Neutrophil (primary cell): ENCODE measurements around the gene GNA14.
"Not testable (repeated sequence)": the region's sequence is repeated elsewhere in the genome, so short reads cannot be mapped to it uniquely, and the experiment has no call there.

Experiments
- H3K27ac ChIP-seq: fragments of 200-600 bp; sonication (generic); 2 replicates; pipeline ENCODE4 v1.5.1; 2016; ENCODE audit warnings: mild to moderate bottlenecking, moderate library complexity
- H3K27me3 ChIP-seq: fragments of 200-600 bp; sonication (generic); 2 replicates; pipeline ENCODE4 v1.6.0; 2016; ENCODE audit warnings: mild to moderate bottlenecking
- H3K36me3 ChIP-seq: fragments of 200-600 bp; sonication (generic); 2 replicates; pipeline ENCODE4 v1.5.1; 2017
- H3K4me1 ChIP-seq, 2 experiments: fragments of 200-600 bp in 1 of 2; sonication (generic) in 1 of 2; 1 replicate in 1 of 2; 2 replicates in 1 of 2; pipeline versions ENCODE4 v1.5.1 to v1.6.1; 2013 to 2016; ENCODE audit warnings: low read depth in 1 of 2, low read length in 1 of 2, mild to moderate bottlenecking in 1 of 2, moderate library complexity in 1 of 2; ENCODE audit not compliant: control insufficient read depth in 1 of 2, insufficient read depth in 1 of 2
- H3K4me3 ChIP-seq, 2 experiments: fragments of 200-600 bp in 1 of 2; sonication (generic) in 1 of 2; 1 replicate in 1 of 2; 2 replicates in 1 of 2; pipeline ENCODE4 v1.5.1; 2013 to 2016; ENCODE audit warnings: low read depth in 1 of 2, low read length in 1 of 2, mild to moderate bottlenecking in 1 of 2, moderate library complexity in 1 of 2
- H3K9me3 ChIP-seq: fragments of 200-600 bp; sonication (generic); 2 replicates; pipeline ENCODE4 v1.5.1; 2016
- TF ChIP-seq, protein P1 (sequence below): fragments of 200-600 bp; sonication (generic); IDR thresholded peaks from 2 replicates; pipeline ENCODE4 v1.5.1; 2016; ENCODE audit warnings: antibody characterized with exemption

The GNA14 gene

DNA sequence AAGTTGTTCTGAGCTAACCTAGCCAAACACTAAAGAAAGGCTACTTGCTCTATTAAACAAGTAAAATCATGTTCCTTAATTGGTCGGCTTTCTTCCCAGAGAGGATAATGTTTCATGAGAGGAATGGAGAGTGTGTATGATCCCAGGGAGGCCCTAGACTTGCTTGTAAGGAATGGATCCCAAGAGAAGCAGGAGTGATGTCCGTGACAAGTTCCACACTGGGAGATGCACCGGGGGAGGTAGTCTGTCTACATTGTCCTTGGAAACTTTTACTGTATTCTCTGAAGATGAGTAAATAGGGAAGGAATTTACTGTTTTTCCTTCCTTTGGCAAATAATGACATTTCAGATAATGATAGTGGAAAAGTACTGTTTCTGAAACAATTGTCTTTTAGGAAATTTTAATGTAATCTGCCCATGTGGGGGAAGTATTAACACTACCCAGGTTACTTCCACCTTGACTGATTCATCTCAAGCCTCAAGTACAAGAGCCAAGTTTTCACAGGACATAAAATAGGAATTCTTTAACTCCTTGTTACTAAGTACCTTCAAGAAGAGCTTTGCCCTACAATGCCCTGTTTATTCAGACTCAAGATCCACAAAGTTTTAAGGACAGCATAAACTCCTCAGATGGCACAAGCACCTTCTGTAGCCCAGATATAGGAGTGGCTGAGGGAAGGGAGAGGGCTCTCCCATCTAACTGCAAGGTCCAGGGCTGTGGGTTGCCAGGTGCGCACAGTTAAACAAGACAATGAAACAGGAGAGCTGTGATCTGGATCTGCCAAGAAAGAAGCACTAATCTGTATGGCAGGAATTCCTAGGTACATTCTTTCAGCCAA, 152.1 kb downstream of the GNA14 start:
- no peaks in the 10 kb centered on the region for H3K36me3 ChIP-seq
- peaks cover 5 to 18% of the 10 kb centered on the region in 2 experiments for H3K4me1 ChIP-seq
- H3K27me3 ChIP-seq, result no peaks in the 10 kb centered on the region
- no peak overlapping the region for H3K4me3 ChIP-seq
- H3K9me3 ChIP-seq, result no peaks in the 10 kb centered on the region
- H3K27ac ChIP-seq, result no peak overlapping the region
- TF ChIP-seq, protein P1, sequence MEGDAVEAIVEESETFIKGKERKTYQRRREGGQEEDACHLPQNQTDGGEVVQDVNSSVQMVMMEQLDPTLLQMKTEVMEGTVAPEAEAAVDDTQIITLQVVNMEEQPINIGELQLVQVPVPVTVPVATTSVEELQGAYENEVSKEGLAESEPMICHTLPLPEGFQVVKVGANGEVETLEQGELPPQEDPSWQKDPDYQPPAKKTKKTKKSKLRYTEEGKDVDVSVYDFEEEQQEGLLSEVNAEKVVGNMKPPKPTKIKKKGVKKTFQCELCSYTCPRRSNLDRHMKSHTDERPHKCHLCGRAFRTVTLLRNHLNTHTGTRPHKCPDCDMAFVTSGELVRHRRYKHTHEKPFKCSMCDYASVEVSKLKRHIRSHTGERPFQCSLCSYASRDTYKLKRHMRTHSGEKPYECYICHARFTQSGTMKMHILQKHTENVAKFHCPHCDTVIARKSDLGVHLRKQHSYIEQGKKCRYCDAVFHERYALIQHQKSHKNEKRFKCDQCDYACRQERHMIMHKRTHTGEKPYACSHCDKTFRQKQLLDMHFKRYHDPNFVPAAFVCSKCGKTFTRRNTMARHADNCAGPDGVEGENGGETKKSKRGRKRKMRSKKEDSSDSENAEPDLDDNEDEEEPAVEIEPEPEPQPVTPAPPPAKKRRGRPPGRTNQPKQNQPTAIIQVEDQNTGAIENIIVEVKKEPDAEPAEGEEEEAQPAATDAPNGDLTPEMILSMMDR, result no peak

DNA sequence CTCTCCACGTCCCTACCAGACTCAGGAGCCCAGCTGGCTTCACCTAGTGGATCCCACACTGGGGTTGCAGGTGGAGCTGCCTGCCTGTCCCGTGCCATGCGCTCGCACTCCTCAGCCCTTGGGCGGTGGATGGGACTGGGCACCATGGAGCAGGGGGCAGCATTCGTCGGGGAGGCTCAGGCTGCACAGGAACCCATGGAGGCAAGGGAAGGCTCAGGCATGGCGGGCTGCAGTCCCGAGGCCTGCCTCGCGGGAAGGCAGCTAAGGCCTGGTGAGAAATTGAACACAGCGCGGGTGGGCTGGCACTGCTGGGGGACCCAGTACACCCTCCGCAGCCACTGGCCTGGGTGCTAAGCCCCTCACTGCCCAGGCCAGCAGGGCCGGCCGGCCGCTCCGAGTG, 157.8 kb downstream of the GNA14 start:
- not testable (repeated sequence) for H3K27me3 ChIP-seq, H3K36me3 ChIP-seq, H3K9me3 ChIP-seq, H3K27ac ChIP-seq, H3K4me3 ChIP-seq, H3K4me1 ChIP-seq

DNA sequence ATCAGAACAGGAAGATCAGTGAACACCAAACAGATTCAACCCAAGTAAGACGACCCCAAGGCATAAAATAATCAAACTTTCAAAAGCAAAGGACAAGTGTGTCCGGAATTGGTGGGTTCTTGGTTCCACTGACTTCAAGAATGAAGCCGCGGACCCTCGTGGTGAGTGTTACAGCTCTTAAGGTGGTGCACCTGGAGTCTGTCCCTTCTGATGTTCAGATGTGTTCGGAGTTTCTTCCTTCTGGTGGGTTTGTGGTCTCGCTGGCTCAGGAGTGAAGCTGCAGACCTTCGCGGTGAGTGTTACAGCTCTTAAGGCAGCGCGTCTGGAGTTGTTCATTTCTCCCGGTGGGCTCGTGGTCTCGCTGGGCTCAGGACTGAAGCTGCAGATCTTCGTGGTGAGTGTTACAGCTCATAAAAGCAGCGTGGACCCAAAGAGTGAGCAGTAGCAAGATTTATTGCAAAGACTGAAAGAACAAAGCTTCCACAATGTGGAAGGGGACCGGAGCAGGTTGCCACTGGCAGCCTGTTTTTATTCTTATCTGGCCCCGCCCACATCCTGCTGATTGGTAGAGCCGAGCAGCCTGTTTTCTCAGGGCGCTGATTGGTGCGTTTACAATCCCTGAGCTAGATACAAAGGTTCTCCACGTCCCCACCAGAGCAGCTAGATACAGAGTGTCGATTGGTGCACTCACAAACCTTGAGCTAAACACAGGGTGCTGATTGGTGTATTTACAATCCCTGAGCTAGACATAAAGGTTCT, 158.5 kb downstream of the GNA14 start:
- H3K27ac ChIP-seq, H3K9me3 ChIP-seq, H3K4me3 ChIP-seq, H3K4me1 ChIP-seq, H3K36me3 ChIP-seq, H3K27me3 ChIP-seq: not testable (repeated sequence)

DNA sequence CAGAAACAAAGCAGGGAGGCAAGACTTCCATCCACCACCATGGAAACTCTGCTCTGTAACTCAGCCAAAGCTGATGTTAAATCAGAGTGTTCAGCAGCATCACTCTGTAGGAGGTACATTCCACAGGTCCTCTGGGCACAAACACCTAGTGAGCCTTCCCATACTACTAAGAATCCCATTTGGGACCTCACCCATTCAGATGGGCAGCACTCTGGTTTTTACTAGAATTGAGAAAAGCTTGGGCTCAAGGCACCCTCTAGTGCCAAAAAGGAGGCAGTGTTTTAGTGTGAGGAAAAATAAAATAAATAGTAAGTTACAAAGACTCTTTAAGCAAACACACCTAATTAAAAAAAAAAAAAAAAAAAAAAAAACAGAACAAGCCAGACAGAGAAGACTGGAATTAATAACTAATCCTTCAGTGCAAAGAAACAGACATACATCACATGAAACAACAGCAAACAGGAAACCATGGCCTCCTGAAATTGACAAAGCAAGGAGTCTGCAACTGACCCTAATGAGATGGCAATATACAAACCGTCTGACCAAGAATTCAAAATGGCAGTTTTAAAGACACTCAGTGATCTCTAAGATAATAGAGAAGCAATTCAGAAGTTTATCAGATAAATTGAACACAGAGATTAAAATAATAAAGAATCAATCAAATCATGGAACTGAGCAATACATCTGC, 159.5 kb downstream of the GNA14 start:
- Histone ChIP-seq H3K27ac (no peak overlapping the region), H3K4me3 (no peak overlapping the region), H3K4me1 (peaks cover 0 to 3% of the 10 kb centered on the region in 2 experiments), H3K9me3 (no peaks in the 10 kb centered on the region), H3K36me3 (no peaks in the 10 kb centered on the region), H3K27me3 (no peaks in the 10 kb centered on the region)
- TF ChIP-seq, protein P1, result no peak

DNA sequence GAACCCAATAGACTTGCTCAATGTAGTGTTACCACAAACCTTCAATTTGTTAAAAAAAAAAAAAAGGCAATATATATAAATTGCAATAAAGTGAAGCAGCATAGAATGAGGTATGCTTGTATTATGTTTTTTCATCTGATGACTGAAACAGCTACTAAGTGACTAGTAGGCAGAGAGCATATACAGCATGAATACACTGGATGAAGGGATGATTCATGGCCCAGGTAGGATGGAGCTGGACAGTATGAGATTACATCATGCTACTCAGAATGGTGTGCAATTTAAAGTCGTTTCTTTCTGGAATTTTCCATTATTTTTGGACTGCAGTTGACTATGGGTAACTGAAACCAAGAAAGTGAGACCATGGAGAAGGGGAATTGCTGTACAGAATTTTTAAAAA, 161.2 kb downstream of the GNA14 start:
- Histone ChIP-seq H3K27ac (no peak overlapping the region), H3K4me1 (peaks cover 0 to 3% of the 10 kb centered on the region in 2 experiments), H3K36me3 (no peaks in the 10 kb centered on the region), H3K4me3 (no peak overlapping the region), H3K27me3 (no peaks in the 10 kb centered on the region), H3K9me3 (no peaks in the 10 kb centered on the region)
- TF ChIP-seq, protein P1, result no peak

DNA sequence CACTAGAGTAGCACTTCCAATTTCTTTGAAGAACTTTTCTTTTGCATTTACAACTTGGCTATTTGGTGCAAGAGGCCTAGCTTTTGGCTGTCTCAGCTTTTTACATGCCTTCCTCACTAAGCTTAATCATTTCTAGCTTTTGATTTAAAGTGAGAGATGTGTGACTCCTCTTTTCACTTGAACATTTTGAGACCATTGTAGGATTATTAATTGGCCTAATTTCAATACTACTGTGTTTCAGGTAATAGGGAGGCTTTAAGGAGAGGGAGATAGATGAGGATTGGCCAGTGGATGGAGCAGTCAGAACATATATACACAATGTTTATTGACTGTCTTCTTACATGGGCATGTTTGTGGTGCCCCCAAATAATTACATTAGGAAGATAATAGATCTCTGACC, 161.7 kb downstream of the GNA14 start:
- peaks cover 0 to 3% of the 10 kb centered on the region in 2 experiments for H3K4me1 ChIP-seq
- H3K27ac ChIP-seq, result no peak overlapping the region
- TF ChIP-seq, protein P1, result no peak
- no peaks in the 10 kb centered on the region for H3K36me3 ChIP-seq
- H3K27me3 ChIP-seq, result no peaks in the 10 kb centered on the region
- no peak overlapping the region for H3K4me3 ChIP-seq
- H3K9me3 ChIP-seq, result no peaks in the 10 kb centered on the region
